ACC112 (cell line): Measurements from ENCODE around the gene TNRC18.

ENCODE experiments used
- H2AFZ ChIP-seq: fragments of 200-600 bp; sonication (generic); one replicate; pipeline ENCODE4 v1.6.0; 2017; ENCODE audit warnings: antibody characterized with exemption, low read length; ENCODE audit not compliant: unreplicated experiment
- H3K27ac ChIP-seq: fragments of 200-600 bp; sonication (generic); 2 replicates; pipeline ENCODE4 v1.5.1; 2014; ENCODE audit warnings: low read depth, mild to moderate bottlenecking, antibody characterized with exemption, low read length, moderate library complexity
- H3K27me3 ChIP-seq: fragments of 200-600 bp; sonication (generic); 2 replicates; pipeline ENCODE4 v1.6.1; 2014; ENCODE audit warnings: mild to moderate bottlenecking, antibody characterized with exemption, low read length, moderate library complexity, mixed read lengths; ENCODE audit not compliant: insufficient read depth
- H3K36me3 ChIP-seq: fragments of 200-600 bp; sonication (generic); 2 replicates; pipeline ENCODE4 v1.6.1; 2016; ENCODE audit warnings: mild to moderate bottlenecking, antibody characterized with exemption, low read length, moderate library complexity, mixed read lengths; ENCODE audit not compliant: insufficient read depth
- H3K4me1 ChIP-seq: fragments of 200-600 bp; sonication (generic); one replicate; pipeline ENCODE4 v1.6.1; 2016; ENCODE audit warnings: low read length, mixed read lengths; ENCODE audit not compliant: insufficient read depth, unreplicated experiment, control insufficient read depth
- H3K4me3 ChIP-seq: fragments of 200-600 bp; sonication (generic); 2 replicates; pipeline ENCODE4 v1.5.1; 2014; ENCODE audit warnings: mild to moderate bottlenecking, low read depth, low read length
- H3K79me2 ChIP-seq: fragments of 200-600 bp; sonication (generic); one replicate; pipeline ENCODE4 v1.6.0; 2016; ENCODE audit warnings: low read length; ENCODE audit not compliant: control insufficient read depth, unreplicated experiment, insufficient read depth

Gene TNRC18

GRCh38 chr7:5450549-5451327 is 27.1 kb upstream of the TNRC18 start:
- H3K4me3 ChIP-seq = no peak overlapping the region
- no peaks in the 10 kb centered on the region for H3K27me3 ChIP-seq
- no peaks in the 10 kb centered on the region for H3K36me3 ChIP-seq
- peaks cover 11% of the 10 kb centered on the region for H3K4me1 ChIP-seq
- no peak overlapping the region for H2AFZ ChIP-seq
- H3K79me2 ChIP-seq = no peaks in the 10 kb centered on the region
- no peak overlapping the region for H3K27ac ChIP-seq

DNA sequence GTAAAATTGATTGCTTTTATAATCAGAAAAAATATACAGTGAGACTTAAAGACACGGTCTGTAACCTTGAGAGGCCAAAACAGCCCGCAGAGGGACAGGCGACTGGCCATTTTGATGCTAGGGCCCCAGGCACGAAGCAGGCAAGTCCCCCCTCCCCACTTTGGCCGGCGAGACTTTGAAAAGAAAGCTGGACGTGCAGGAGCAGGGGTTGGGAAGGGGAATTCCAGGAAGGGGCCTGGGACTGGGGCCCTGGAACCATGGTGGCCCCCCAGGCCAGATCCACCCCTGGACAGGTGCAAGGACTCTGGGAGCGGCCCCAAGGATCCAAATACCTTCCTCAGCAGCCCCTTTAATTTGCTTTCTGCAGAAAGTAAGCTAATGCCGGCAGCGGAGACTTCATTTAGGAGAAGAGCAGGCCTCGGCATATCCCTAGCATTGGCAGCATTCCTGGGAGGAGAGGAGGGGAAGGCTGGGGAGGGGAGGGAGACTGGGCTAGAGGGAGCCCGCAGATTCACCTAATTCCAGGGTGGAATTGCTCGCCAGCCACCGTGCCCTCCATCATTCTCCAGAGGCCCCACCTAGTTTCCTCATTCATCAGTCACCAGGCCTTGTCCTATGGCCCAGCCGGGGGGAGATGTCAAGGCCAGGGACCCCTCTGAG is 24.9 kb upstream of the TNRC18 start:
- H3K79me2 ChIP-seq = no peaks in the 10 kb centered on the region
- no peak overlapping the region for H3K4me3 ChIP-seq
- no peaks in the 10 kb centered on the region for H3K36me3 ChIP-seq
- H3K4me1 ChIP-seq = peaks cover 11% of the 10 kb centered on the region
- no peak overlapping the region for H3K27ac ChIP-seq
- no peaks in the 10 kb centered on the region for H3K27me3 ChIP-seq
- H2AFZ ChIP-seq = no peak overlapping the region

- Histone ChIP-seq H3K27me3 (no peaks in the 10 kb centered on the region), H3K79me2 (no peaks in the 10 kb centered on the region), H3K27ac (no peak overlapping the region), H3K4me1 (no peaks in the 10 kb centered on the region), H2AFZ (no peak overlapping the region), H3K36me3 (no peaks in the 10 kb centered on the region), H3K4me3 (no peak overlapping the region)
Measured at GRCh38 chr7:5445981-5446594, 22.5 kb upstream of the TNRC18 start.

DNA sequence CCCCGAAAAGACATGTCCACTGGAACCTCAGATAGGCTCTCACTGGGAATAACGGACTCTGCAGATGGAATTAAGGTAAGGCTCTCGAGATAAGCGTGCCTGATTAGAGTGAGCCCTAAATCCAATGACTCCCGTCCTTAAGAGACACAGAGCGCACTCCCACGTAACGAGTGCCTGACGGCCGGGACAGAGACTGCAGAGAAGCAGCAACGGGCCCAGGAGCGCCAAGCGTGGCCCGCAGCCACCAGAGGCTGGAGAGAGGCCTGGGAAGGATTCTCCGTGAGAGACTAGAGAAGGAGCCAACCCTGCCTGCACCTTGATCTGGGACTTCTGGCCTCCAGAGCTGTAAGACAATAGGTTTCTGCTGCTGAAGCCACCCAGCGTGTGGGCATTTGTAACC is 20.0 kb upstream of the TNRC18 start:
- Histone ChIP-seq H3K4me1 (no peaks in the 10 kb centered on the region), H3K36me3 (no peaks in the 10 kb centered on the region), H3K27me3 (no peaks in the 10 kb centered on the region), H2AFZ (no peak overlapping the region), H3K27ac (no peak overlapping the region), H3K4me3 (no peak overlapping the region), H3K79me2 (no peaks in the 10 kb centered on the region)

DNA sequence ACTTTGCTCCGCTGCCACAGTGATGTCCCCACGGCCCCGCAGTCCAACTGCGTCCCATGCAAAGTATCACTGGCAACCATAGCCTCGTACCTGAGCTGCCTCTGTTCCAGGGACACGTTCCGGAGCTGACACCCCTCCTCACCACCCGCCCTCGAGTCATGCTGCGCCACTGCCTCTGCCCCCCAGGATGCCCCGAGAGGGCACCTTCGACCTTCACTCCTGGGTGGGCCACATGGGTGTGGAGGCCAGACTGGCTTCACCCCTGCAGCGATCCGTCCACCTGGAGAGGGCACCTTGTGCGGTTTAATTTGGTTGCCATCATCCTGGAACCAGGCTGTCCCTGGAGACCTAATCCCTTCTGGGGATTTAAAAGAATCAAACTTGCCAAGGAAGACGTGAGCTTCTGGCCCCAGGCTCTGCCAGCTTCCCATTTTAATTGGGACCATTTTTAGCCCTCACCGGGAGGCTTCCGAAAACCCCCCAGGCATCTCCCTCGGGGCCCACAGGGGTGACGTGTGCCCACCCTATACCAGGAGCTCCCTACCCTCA is 19.2 kb upstream of the TNRC18 start:
- H3K27ac ChIP-seq = no peak overlapping the region
- H3K36me3 ChIP-seq = peaks cover under 1% of the 10 kb centered on the region; the same call in 1 of the 2 replicates
- H2AFZ ChIP-seq = no peak overlapping the region
- no peaks in the 10 kb centered on the region for H3K79me2 ChIP-seq
- no peaks in the 10 kb centered on the region for H3K4me1 ChIP-seq
- H3K27me3 ChIP-seq = no peaks in the 10 kb centered on the region
- no peak overlapping the region for H3K4me3 ChIP-seq

DNA sequence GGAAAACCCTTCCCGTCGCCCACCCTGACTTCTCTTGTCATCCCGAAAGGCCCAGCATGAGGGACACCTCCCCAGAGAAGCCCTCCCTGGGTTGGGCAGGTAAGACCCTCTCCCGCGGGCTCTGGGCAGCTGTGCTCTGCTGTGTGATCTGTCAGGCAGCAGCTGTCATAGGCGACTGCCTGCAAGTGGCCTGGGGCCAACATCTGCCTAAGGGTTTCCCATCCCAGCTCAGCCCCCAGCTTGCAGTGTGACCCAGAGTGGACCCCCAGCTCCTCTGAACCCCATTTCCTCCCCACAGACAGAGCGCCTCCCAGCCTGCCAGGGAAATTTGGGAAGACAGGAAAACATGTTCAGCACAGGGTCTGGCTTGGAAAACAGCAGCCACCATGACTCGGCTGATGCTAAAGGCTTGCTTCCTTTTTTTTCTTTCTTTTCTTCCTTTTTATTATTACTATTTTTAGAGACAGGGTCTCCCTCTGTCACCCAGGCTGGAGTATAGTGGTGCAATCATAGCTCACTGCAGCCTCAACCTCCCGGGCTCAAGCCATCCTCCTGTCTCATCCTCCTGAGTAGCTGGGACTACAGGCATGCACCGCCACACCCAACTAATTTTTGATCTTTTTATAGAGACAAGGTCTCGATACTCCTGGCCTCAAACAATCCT is 18.3 kb upstream of the TNRC18 start:
- Histone ChIP-seq H2AFZ (no peak overlapping the region), H3K79me2 (no peaks in the 10 kb centered on the region), H3K4me1 (no peaks in the 10 kb centered on the region), H3K36me3 (peaks cover 4% of the 10 kb centered on the region; the same call in 1 of the 2 replicates), H3K27ac (no peak overlapping the region), H3K27me3 (no peaks in the 10 kb centered on the region), H3K4me3 (no peak overlapping the region)

GRCh38 chr7:5439572-5440496 is 16.2 kb upstream of the TNRC18 start:
- Histone ChIP-seq H3K27ac (no peak overlapping the region), H2AFZ (no peak overlapping the region), H3K79me2 (no peaks in the 10 kb centered on the region)

GRCh38 chr7:5439209-5439571 is 15.6 kb upstream of the TNRC18 start:
- H2AFZ ChIP-seq = no peak overlapping the region
- H3K4me3 ChIP-seq = no peak overlapping the region
- no peaks in the 10 kb centered on the region for H3K4me1 ChIP-seq
- H3K27me3 ChIP-seq = no peaks in the 10 kb centered on the region
- no peaks in the 10 kb centered on the region for H3K79me2 ChIP-seq
- no peak overlapping the region for H3K27ac ChIP-seq
- H3K36me3 ChIP-seq = peaks cover 8% of the 10 kb centered on the region; the same call in 1 of the 2 replicates

More at GRCh38 chr7:5439572-5440496, 16.2 kb upstream of the TNRC18 start:
- Histone ChIP-seq H3K36me3 (peaks cover 8% of the 10 kb centered on the region; the same call in 1 of the 2 replicates), H3K27me3 (no peaks in the 10 kb centered on the region), H3K4me3 (no peak overlapping the region), H3K4me1 (no peaks in the 10 kb centered on the region)

DNA sequence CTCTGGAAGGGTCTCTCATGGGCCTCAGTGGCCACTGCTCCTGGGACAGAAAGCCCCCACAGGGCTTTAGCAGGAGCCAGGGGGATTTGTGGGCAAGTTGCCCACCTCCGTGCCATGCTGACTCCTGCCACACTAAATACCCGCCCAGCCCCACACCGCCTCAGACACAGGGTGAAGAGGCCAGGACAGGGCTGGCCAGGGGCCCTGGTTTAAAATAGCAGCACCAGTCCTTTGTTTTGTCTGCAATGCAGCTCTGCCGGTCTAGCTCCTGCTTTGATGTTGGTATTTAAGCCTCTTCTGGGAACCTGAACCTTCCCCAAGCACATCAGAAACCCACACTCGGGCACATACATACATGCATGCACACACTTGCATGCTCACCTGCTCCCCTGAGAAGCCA is 14.4 kb upstream of the TNRC18 start:
- Histone ChIP-seq H3K4me1 (no peaks in the 10 kb centered on the region), H3K36me3 (peaks cover 13% of the 10 kb centered on the region), H3K79me2 (no peaks in the 10 kb centered on the region), H3K27ac (no peak overlapping the region), H3K27me3 (no peaks in the 10 kb centered on the region), H2AFZ (no peak overlapping the region), H3K4me3 (no peak overlapping the region)
